H1 (cell line): ENCODE measurements around the gene KRTAP9-2. TPM values are rescaled to one million over a fixed set of nuclear protein-coding genes. Genes with fewer than 3 reads are reported as not detected.

ENCODE experiments used
- RBBP5 ChIP-seq: IDR thresholded peaks from 2 replicates; pipeline ENCODE4 v1.7.1; 2012; ENCODE audit warnings: low read depth, mild to moderate bottlenecking, inconsistent platforms, low read length, moderate library complexity, borderline replicate concordance
- RFX5 ChIP-seq: IDR thresholded peaks from 2 replicates; pipeline ENCODE4 v1.6.1; 2011; ENCODE audit warnings: low read depth, low read length, improper control_type of control experiment, borderline replicate concordance
- SRF ChIP-seq: IDR thresholded peaks from 2 replicates; pipeline ENCODE4 v1.6.1; 2011; ENCODE audit warnings: mild to moderate bottlenecking, low read depth, low read length, moderate library complexity
- USF2 ChIP-seq: IDR thresholded peaks from 2 replicates; pipeline ENCODE4 v1.6.1; 2011; ENCODE audit warnings: low read length, improper control_type of control experiment
- polyA plus RNA-seq, 7 experiments: library from polyadenylated mRNA; depleted of rRNA in 3 of 7; stranded (reverse) in 5 of 7; unstranded in 2 of 7; fragments of >200 nt in 5 of 7; fragments of 200-250 nt in 2 of 7; gene quantifications; 1 replicate in 5 of 7; 2 replicates in 1 of 7; 4 replicates in 1 of 7; pipeline versions ENCODE4 v1.2.1 to v1.2.3, GENCODE V29; 2011 to 2013; ENCODE audit warnings: missing spikeins in 2 of 7, mixed read lengths in 2 of 7
- total RNA-seq: library from RNA; stranded (reverse); fragmentation: NEBNext Ultra II Directional; extraction: Animal tissue kit (Norgen Biotek cat#: 25700); gene quantifications from 2 replicates; pipeline ENCODE4 v1.2.1, GENCODE V29; 2021

KRTAP9-2 gene
- total and polyA plus RNA-seq, 2 of the 8 experiments (the other 6 are each of a cell fraction or from before 2014, with no cell fraction given), result not detected

DNA sequence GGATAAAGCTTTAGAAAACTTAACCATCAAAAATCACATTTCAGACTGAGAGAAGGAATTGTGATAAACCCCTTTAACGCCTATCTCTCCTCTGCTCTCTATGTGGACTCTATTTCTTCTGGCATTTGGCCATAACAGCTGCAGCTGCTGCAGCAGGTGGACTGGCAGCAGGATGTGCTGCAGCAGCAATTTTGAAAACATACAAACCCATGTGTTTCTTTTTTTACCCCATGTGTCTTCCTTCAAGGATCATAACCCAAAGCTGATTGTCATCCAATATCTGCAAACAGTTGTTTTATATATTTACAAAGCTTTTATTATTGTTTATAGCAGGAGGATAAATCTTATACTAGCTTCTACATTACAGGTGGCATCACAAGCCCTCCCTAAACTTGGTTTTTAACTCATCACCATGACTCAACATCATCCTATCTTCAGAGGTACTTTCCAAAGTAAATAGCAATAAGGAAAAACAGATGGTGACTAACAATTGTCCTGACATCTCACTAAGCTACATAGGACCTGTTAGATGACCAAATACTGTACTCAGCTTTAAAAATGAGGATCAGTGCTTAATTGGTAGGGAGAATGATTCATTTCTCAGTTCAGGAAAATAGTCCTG lies 14.5 kb upstream of the KRTAP9-2 start (continued):
- TF ChIP-seq USF2, result no peak
- no peak for TF ChIP-seq RBBP5
- no peak for TF ChIP-seq SRF
- no peak for TF ChIP-seq RFX5
